PC-3 (cell line): ENCODE data around the gene ACE2. TPM values are rescaled to one million over a fixed set of nuclear protein-coding genes. Genes with fewer than 3 reads are reported as not detected.
"Not testable (repeated sequence)": the region's sequence is repeated elsewhere in the genome, so short reads cannot be mapped to it uniquely, and the experiment has no call there.

Source experiments
- ATAC-seq: fragments of 200-7000 bp; cut with Tn5 transposase; 2 replicates; pipeline ENCODE4 v1.9.1; 2020; ENCODE audit warnings: mild to moderate bottlenecking, moderate library complexity
- Bru-seq: library from RNA; stranded (reverse); fragments of 400-500 nt; gene quantifications from one replicate; lab custom pipeline; 2021; lab: Mats Ljungman, UMichigan
- BruChase-seq, 2 experiments: library from RNA; stranded (reverse); fragments of 400-500 nt; gene quantifications; one replicate each; lab custom pipeline; 2021; lab: Mats Ljungman, UMichigan
- BruUV-seq: library from RNA; stranded (reverse); fragments of 400-500 nt; replicated peaks from 2 replicates; lab custom pipeline; 2021; lab: Mats Ljungman, UMichigan
- CTCF ChIA-PET: fragments of 300-600 bp; sonication (Branson Sonifier 250); formaldehyde crosslinking; loops from one replicate; lab custom pipeline; 2022; ENCODE audit warnings: antibody characterized with exemption; lab: Charles Lee
- POLR2A ChIA-PET: fragments of 300-600 bp; sonication (Branson Sonifier 250); formaldehyde crosslinking; loops from one replicate; lab custom pipeline; 2022; ENCODE audit warnings: antibody characterized with exemption; ENCODE audit not compliant: unreplicated experiment; lab: Charles Lee
- DNase-seq: peaks from one replicate; pipeline ENCODE4 v3.0.0-alpha.2; 2015
- H2AFZ ChIP-seq: fragments of 300-600 bp; sonication (generic); 2 replicates; pipeline ENCODE4 v1.6.0; 2016; ENCODE audit warnings: antibody characterized with exemption, low read length
- H3F3A ChIP-seq: fragments of 300-600 bp; sonication (generic); one replicate; pipeline ENCODE4 v1.6.0; 2017; ENCODE audit warnings: antibody characterized with exemption, low read length, control low read depth, mild to moderate bottlenecking; ENCODE audit not compliant: unreplicated experiment
- H3K27ac ChIP-seq: fragments of 300-600 bp; sonication (generic); 2 replicates; pipeline ENCODE4 v1.5.1; 2016; ENCODE audit warnings: mild to moderate bottlenecking, low read length
- H3K27me3 ChIP-seq: fragments of 300-600 bp; sonication (generic); 2 replicates; pipeline ENCODE4 v1.6.1; 2016; ENCODE audit warnings: low read length, mixed read lengths
- H3K36me3 ChIP-seq: fragments of 300-600 bp; sonication (generic); 2 replicates; pipeline ENCODE4 v1.6.1; 2016; ENCODE audit warnings: low read depth, mixed run types, low read length, mixed read lengths
- H3K4me1 ChIP-seq: fragments of 300-600 bp; sonication (generic); 2 replicates; pipeline ENCODE4 v1.5.1; 2016; ENCODE audit warnings: low read length; ENCODE audit not compliant: insufficient read depth
- H3K4me2 ChIP-seq: fragments of 300-600 bp; sonication (generic); 2 replicates; pipeline ENCODE4 v1.6.0; 2016; ENCODE audit warnings: low read length
- H3K4me3 ChIP-seq: fragments of 300-600 bp; sonication (generic); 2 replicates; pipeline ENCODE4 v1.5.1; 2016; ENCODE audit warnings: mild to moderate bottlenecking, low read length, mixed read lengths
- H3K79me2 ChIP-seq: fragments of 300-600 bp; sonication (generic); 2 replicates; pipeline ENCODE4 v1.6.1; 2017; ENCODE audit warnings: low read length, mixed read lengths
- H3K9ac ChIP-seq: fragments of 300-600 bp; sonication (generic); 2 replicates; pipeline ENCODE4 v1.6.0; 2016; ENCODE audit warnings: mild to moderate bottlenecking, low read length
- H3K9me2 ChIP-seq: fragments of 300-600 bp; sonication (generic); replicated peaks from 2 replicates; pipeline ENCODE4 v1.6.1; 2016; ENCODE audit warnings: mixed run types, low read length, mixed read lengths
- H3K9me3 ChIP-seq: fragments of 300-600 bp; sonication (generic); 2 replicates; pipeline ENCODE4 v1.6.1; 2016; ENCODE audit warnings: low read length, mixed read lengths
- H4K20me1 ChIP-seq: fragments of 300-600 bp; sonication (generic); 2 replicates; pipeline ENCODE4 v1.6.1; 2016; ENCODE audit warnings: low read length, mixed read lengths
- CTCF ChIP-seq: fragments of 300-600 bp; sonication (generic); conservative IDR thresholded peaks from 2 replicates; pipeline ENCODE4 v1.5.1; 2017; ENCODE audit warnings: antibody characterized with exemption, low read depth, mild to moderate bottlenecking, low read length
- EZH2 ChIP-seq: fragments of 300-600 bp; sonication (generic); IDR thresholded peaks from one replicate; pipeline ENCODE4 v1.6.1; 2017; ENCODE audit warnings: antibody characterized with exemption, mild to moderate bottlenecking, low read length; ENCODE audit not compliant: unreplicated experiment
- EZH2phosphoT487 ChIP-seq: fragments of 300-600 bp; sonication (generic); IDR thresholded peaks from 2 replicates; pipeline ENCODE4 v1.6.1; 2018; ENCODE audit warnings: mild to moderate bottlenecking, antibody characterized with exemption, low read length, borderline replicate concordance
- intact Hi-C: fragments of 100-400 bp; cut with micrococcal nuclease; formaldehyde crosslinking; loops from 2 replicates; pipeline ENCODE4 v1.9.0; 2023
- long read RNA-seq: library from polyadenylated mRNA; unstranded; transcript quantifications from one replicate; pipeline ENCODE4 v2.0.0, GENCODE V29; 2021; ENCODE audit not compliant: unreplicated experiment
- total RNA-seq: library from RNA; depleted of rRNA; stranded (reverse); fragments of >200 nt; gene quantifications from 2 replicates; pipeline ENCODE4 v1.2.3, GENCODE V29; 2014; rRNA removed

ACE2 gene
- 0.81 and 1.2 TPM in 2 replicates for total RNA-seq
- percentile 28 among the genes with signal in this experiment for Bru-seq, nascent RNA
- BruChase-seq, experiment 1, labeled RNA remaining after a 6-hour chase: percentile 38 among the genes with signal in this experiment
- BruChase-seq, experiment 2, labeled RNA remaining after a 2-hour chase: percentile 42 among the genes with signal in this experiment
- long read RNA-seq: 0 reads

- no TSS peak for BruUV-seq
- peaks cover 15% of the 10 kb centered on the region for H3K4me1 ChIP-seq
- intact Hi-C loops: no loop called here
These were observed at the start of gene ACE2 for GRCh38 chrX:15600745-15601144. TSS of gene ACE2 (minus strand) at chrX:15600960. CDS start at chrX:15600911, 49 bp downstream.

GRCh38 chrX:15647510-15647909 lies 46.8 kb upstream of the ACE2 start:
- H3F3A ChIP-seq, H4K20me1 ChIP-seq, H3K4me2 ChIP-seq, H3K27ac ChIP-seq, H3K79me2 ChIP-seq, H2AFZ ChIP-seq, intact Hi-C loops, H3K4me1 ChIP-seq, H3K27me3 ChIP-seq, H3K9me2 ChIP-seq, H3K9ac ChIP-seq, H3K4me3 ChIP-seq, DNase-seq, POLR2A ChIA-PET, BruUV-seq, H3K36me3 ChIP-seq, H3K9me3 ChIP-seq: not testable (repeated sequence)
- ATAC-seq: peak; percentile 63
- CTCF ChIA-PET: interaction anchor here (1.1 kb wide), 1 partner anchor 79 kb away, joined by 5 read pairs; no protein-coding TSS in a partner anchor

More at GRCh38 chrX:15600745-15601144, at the start of gene ACE2:
- no peak for ATAC-seq
- Histone ChIP-seq H3K9ac (no peak within 1 kb of the TSS), H3K36me3 (no peaks in the 10 kb centered on the region), H3K27me3 (no peaks in the 10 kb centered on the region), H3K9me2 (no peaks in the 10 kb centered on the region), H3K79me2 (no peaks in the 10 kb centered on the region), H3K4me2 (no peak within 1 kb of the TSS), H2AFZ (peak within 1 kb of the TSS; percentile 41; the same call in 1 of the 2 replicates), H3F3A (no peaks in the 10 kb centered on the region), H4K20me1 (no peaks in the 10 kb centered on the region), H3K4me3 (no peak within 1 kb of the TSS), H3K9me3 (no peaks in the 10 kb centered on the region), H3K27ac (no peak within 1 kb of the TSS)
- POLR2A ChIA-PET: no interaction called here
- TF ChIP-seq EZH2 (no peak), CTCF (no peak), EZH2phosphoT487 (no peak)
- DNase-seq: no peak
- CTCF ChIA-PET: no interaction called here

- Histone ChIP-seq H3K36me3 (no peaks in the 10 kb centered on the region), H3K27ac (no peak overlapping the region), H3F3A (no peaks in the 10 kb centered on the region), H3K9ac (no peak overlapping the region), H3K4me1 (no peaks in the 10 kb centered on the region), H3K9me2 (no peaks in the 10 kb centered on the region), H3K79me2 (no peaks in the 10 kb centered on the region), H3K27me3 (no peaks in the 10 kb centered on the region), H4K20me1 (no peaks in the 10 kb centered on the region), H3K4me2 (no peak overlapping the region), H3K9me3 (no peaks in the 10 kb centered on the region), H3K4me3 (no peak overlapping the region), H2AFZ (no peak overlapping the region)
- intact Hi-C loops: no loop called here
- no peak for DNase-seq
- BruUV-seq: no TSS peak
- CTCF ChIA-PET: no interaction called here
- no peak for ATAC-seq
- POLR2A ChIA-PET: no interaction called here
- no peak for TF ChIP-seq EZH2phosphoT487
- no peak for TF ChIP-seq EZH2
- no peak for TF ChIP-seq CTCF
These were observed 45.8 kb upstream of the ACE2 start for GRCh38 chrX:15646543-15646942.
